Measurements from ENCODE around the gene PRKN. TPM values are rescaled to one million over a fixed set of nuclear protein-coding genes. Genes with fewer than 3 reads are reported as not detected.
A peak's percentile ranks its signal among the peaks of the same experiment; 100 is the strongest.

Gene PRKN
- total and polyA plus RNA-seq, 2 donors (not counting 1 experiment from before 2014, with no cell fraction given): 0.43 to 4.6 TPM

- no peaks in the 10 kb centered on the region for H3K36me3 ChIP-seq (ENCODE audit: control insufficient read depth, insufficient read depth, low read length)
- no peak overlapping the region for H3K9ac ChIP-seq (ENCODE audit: insufficient read depth, low read length)
- peak overlapping the region; percentile 11 to 46 (median 29) for H3K4me3 ChIP-seq (replicated peaks in 1 of 4; ENCODE audit: control extremely low read depth in 1 of 4, insufficient read depth in 1 of 4, low read depth in 3 of 4, low read length in 4 of 4)
- H4K20me1 ChIP-seq (ENCODE audit: control insufficient read depth, extremely low read depth, insufficient read depth, low read length): no peaks in the 10 kb centered on the region
- H3K4me2 ChIP-seq (ENCODE audit: extremely low read depth, insufficient read depth, low read length): peak overlapping the region; percentile 79
- H2AFZ ChIP-seq (ENCODE audit: low read length): peak overlapping the region; percentile 71
- no peaks in the 10 kb centered on the region for H3K79me2 ChIP-seq (ENCODE audit: control insufficient read depth, insufficient read depth, low read length)
- TF ChIP-seq EZH2 (IDR thresholded peaks at IDR 0.05; ENCODE audit: low read length, missing control alignments) (no peak), CTCF (conservative IDR thresholded peaks at IDR 0.05 in 1 of 2, IDR thresholded peaks at IDR 0.05 in 1 of 2; ENCODE audit: low read depth in 1 of 2, low read length in 2 of 2) (peak; percentile 18 to 54)
- H3K9me3 ChIP-seq (ENCODE audit: control insufficient read depth, insufficient read depth, low read depth, low read length): no peaks in the 10 kb centered on the region
- peak; percentile 68 to 76 for DNase-seq (ENCODE audit: low read depth in 2 of 2)
- H3K27me3 ChIP-seq (ENCODE audit: control insufficient read depth, insufficient read depth, low read length): no peaks in the 10 kb centered on the region
- peaks cover 2% of the 10 kb centered on the region for H3K4me1 ChIP-seq (ENCODE audit: control insufficient read depth, extremely low read depth, insufficient read depth, low read length)
- no peak overlapping the region for H3K27ac ChIP-seq (ENCODE audit: insufficient read depth, low read length)
These were observed 1352.3 kb downstream of the PRKN start for GRCh38 chr6:161374971-161375873.

- no peak overlapping the region for H3K9ac ChIP-seq (ENCODE audit: insufficient read depth, low read length)
- H4K20me1 ChIP-seq (ENCODE audit: control insufficient read depth, extremely low read depth, insufficient read depth, low read length): no peaks in the 10 kb centered on the region
- no peak overlapping the region for H2AFZ ChIP-seq (ENCODE audit: low read length)
- H3K27me3 ChIP-seq (ENCODE audit: control insufficient read depth, insufficient read depth, low read length): no peaks in the 10 kb centered on the region
- H3K4me2 ChIP-seq (ENCODE audit: extremely low read depth, insufficient read depth, low read length): no peak overlapping the region
- H3K27ac ChIP-seq (ENCODE audit: insufficient read depth, low read length): no peak overlapping the region
- H3K4me3 ChIP-seq (replicated peaks in 1 of 4; ENCODE audit: control extremely low read depth in 1 of 4, insufficient read depth in 1 of 4, low read depth in 3 of 4, low read length in 4 of 4): no peak overlapping the region
- H3K79me2 ChIP-seq (ENCODE audit: control insufficient read depth, insufficient read depth, low read length): no peaks in the 10 kb centered on the region
- H3K9me3 ChIP-seq (ENCODE audit: control insufficient read depth, insufficient read depth, low read depth, low read length): no peaks in the 10 kb centered on the region
- DNase-seq (ENCODE audit: low read depth in 2 of 2): peak; percentile 36 to 66
- TF ChIP-seq EZH2 (IDR thresholded peaks at IDR 0.05; ENCODE audit: low read length, missing control alignments): no peak
- peak; percentile 96 to 98 for TF ChIP-seq CTCF (conservative IDR thresholded peaks at IDR 0.05 in 1 of 2, IDR thresholded peaks at IDR 0.05 in 1 of 2; ENCODE audit: low read depth in 1 of 2, low read length in 2 of 2)
- H3K36me3 ChIP-seq (ENCODE audit: control insufficient read depth, insufficient read depth, low read length): no peaks in the 10 kb centered on the region
- H3K4me1 ChIP-seq (ENCODE audit: control insufficient read depth, extremely low read depth, insufficient read depth, low read length): peaks cover 2% of the 10 kb centered on the region
These were observed 1353.6 kb downstream of the PRKN start for GRCh38 chr6:161373905-161374451.

DNA sequence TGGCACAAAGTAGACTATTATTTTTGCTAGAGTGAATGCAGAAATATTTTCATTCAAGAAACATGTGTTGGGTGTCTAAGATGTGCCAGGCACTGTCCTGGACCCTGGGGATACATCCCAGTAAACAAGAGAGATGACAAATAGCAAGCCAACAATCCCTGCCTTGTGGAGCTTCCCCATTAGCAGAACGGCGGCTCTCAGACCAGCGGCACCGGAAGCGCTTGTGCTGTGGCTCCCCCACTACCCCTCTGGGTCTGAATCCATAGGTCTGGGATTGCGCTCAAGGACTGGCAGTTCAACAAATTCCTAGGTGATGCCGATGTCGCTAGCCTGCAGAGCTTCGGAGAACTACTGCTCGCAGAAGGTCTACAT lies 1355.2 kb downstream of the PRKN start:
- Histone ChIP-seq H3K36me3 (ENCODE audit: control insufficient read depth, insufficient read depth, low read length) (no peaks in the 10 kb centered on the region), H3K79me2 (ENCODE audit: control insufficient read depth, insufficient read depth, low read length) (no peaks in the 10 kb centered on the region), H4K20me1 (ENCODE audit: control insufficient read depth, extremely low read depth, insufficient read depth, low read length) (no peaks in the 10 kb centered on the region), H2AFZ (ENCODE audit: low read length) (no peak overlapping the region), H3K4me2 (ENCODE audit: extremely low read depth, insufficient read depth, low read length) (no peak overlapping the region), H3K9ac (ENCODE audit: insufficient read depth, low read length) (no peak overlapping the region), H3K4me1 (ENCODE audit: control insufficient read depth, extremely low read depth, insufficient read depth, low read length) (peaks cover 2% of the 10 kb centered on the region), H3K27ac (ENCODE audit: insufficient read depth, low read length) (no peak overlapping the region), H3K4me3 (replicated peaks in 1 of 4; ENCODE audit: control extremely low read depth in 1 of 4, insufficient read depth in 1 of 4, low read depth in 3 of 4, low read length in 4 of 4) (no peak overlapping the region), H3K27me3 (ENCODE audit: control insufficient read depth, insufficient read depth, low read length) (no peaks in the 10 kb centered on the region), H3K9me3 (ENCODE audit: control insufficient read depth, insufficient read depth, low read depth, low read length) (no peaks in the 10 kb centered on the region)
- TF ChIP-seq CTCF (conservative IDR thresholded peaks at IDR 0.05 in 1 of 2, IDR thresholded peaks at IDR 0.05 in 1 of 2; ENCODE audit: low read depth in 1 of 2, low read length in 2 of 2): no peak
- no peak for TF ChIP-seq EZH2 (IDR thresholded peaks at IDR 0.05; ENCODE audit: low read length, missing control alignments)
- no peak for DNase-seq (ENCODE audit: low read depth in 2 of 2)

Data from fibroblast of lung (primary cell).